B cell (primary cell): Measurements from ENCODE around the gene AGPAT1. TPM values are rescaled to one million over a fixed set of nuclear protein-coding genes. Genes with fewer than 3 reads are reported as not detected.

Experiments used
- ATAC-seq: fragments of 200-7000 bp; cut with Tn5 transposase; one replicate; pipeline ENCODE4 v1.10.0; 2021; ENCODE audit warnings: low read depth, mild to moderate bottlenecking, moderate number of reproducible peaks, moderate library complexity
- CTCF ChIA-PET: fragments of 350-600 bp; sonication (Branson Sonifier 250); formaldehyde crosslinking; loops from one replicate; lab custom pipeline; 2021; ENCODE audit warnings: antibody characterized with exemption, inconsistent platforms; lab: Charles Lee
- POLR2A ChIA-PET: fragments of 350-600 bp; sonication (Branson Sonifier 250); formaldehyde crosslinking; loops from one replicate; lab custom pipeline; 2021; ENCODE audit warnings: antibody characterized with exemption; lab: Charles Lee
- DNase-seq: peaks from one replicate; pipeline ENCODE4 v3.0.0; 2013
- H2AFZ ChIP-seq: 2 replicates; pipeline ENCODE4 v1.6.1; 2012; ENCODE audit warnings: mild to moderate bottlenecking, low read depth, low read length; ENCODE audit not compliant: insufficient read depth, poor library complexity, severe bottlenecking
- H3K27ac ChIP-seq, 2 donors: 1 replicate in 1 of 2; 2 replicates in 1 of 2; pipeline ENCODE4 v1.5.1; 2012 to 2013; ENCODE audit warnings: low read length in 2 of 2, mild to moderate bottlenecking in 2 of 2, moderate library complexity in 1 of 2
- H3K27me3 ChIP-seq, 4 experiments: fragments of 200-600 bp in 1 of 4; sonication (generic) in 1 of 4; replicated peaks in 1 of 4; 1 replicate in 2 of 4; 2 replicates in 2 of 4; pipeline versions ENCODE4 v1.6.1 to v1.7.0; 2013 to 2016; ENCODE audit warnings: low read length in 3 of 4, mild to moderate bottlenecking in 2 of 4, mixed read lengths in 1 of 4, moderate library complexity in 1 of 4; ENCODE audit not compliant: insufficient read depth in 4 of 4, control insufficient read depth in 3 of 4; ENCODE audit errors: control extremely low read depth in 1 of 4
- H3K36me3 ChIP-seq, 2 experiments: replicated peaks in 1 of 2; 1 replicate in 1 of 2; 2 replicates in 1 of 2; pipeline versions ENCODE4 v1.6.1 to v1.7.1; 2013; ENCODE audit warnings: low read length in 1 of 2; ENCODE audit not compliant: insufficient read depth in 2 of 2, control insufficient read depth in 1 of 2; ENCODE audit errors: control extremely low read depth in 1 of 2, extremely low read depth in 1 of 2
- H3K4me1 ChIP-seq, 2 donors: fragments of 200-600 bp in 1 of 2; sonication (generic) in 1 of 2; 1 replicate in 1 of 2; 2 replicates in 1 of 2; pipeline versions ENCODE4 v1.5.1 to v1.6.1; 2013 to 2017; ENCODE audit warnings: low read length in 2 of 2; ENCODE audit not compliant: control insufficient read depth in 2 of 2, insufficient read depth in 2 of 2
- H3K4me2 ChIP-seq: replicated peaks from 2 replicates; pipeline ENCODE3; 2012; ENCODE audit warnings: mild to moderate bottlenecking, low read depth, low read length; ENCODE audit not compliant: poor library complexity, severe bottlenecking
- H3K4me3 ChIP-seq, 5 experiments: fragments of 200-600 bp in 1 of 5; sonication (generic) in 1 of 5; 1 replicate in 3 of 5; 2 replicates in 2 of 5; pipeline versions ENCODE4 v1.5.1 to v1.7.0; 2011 to 2016; ENCODE audit warnings: low read length in 4 of 5, mild to moderate bottlenecking in 4 of 5, low read depth in 2 of 5, control low read depth in 1 of 5, moderate library complexity in 1 of 5; ENCODE audit not compliant: insufficient read depth in 1 of 5; ENCODE audit errors: control extremely low read depth in 1 of 5, extremely low read depth in 1 of 5
- H3K79me2 ChIP-seq: fragments of 200-600 bp; sonication (generic); one replicate; pipeline ENCODE4 v1.6.0; 2016; ENCODE audit warnings: low read length; ENCODE audit not compliant: control insufficient read depth, insufficient read depth
- H3K9ac ChIP-seq: fragments of 200-600 bp; sonication (generic); 2 replicates; pipeline ENCODE4 v1.6.1; 2017; ENCODE audit warnings: mild to moderate bottlenecking, low read length, moderate library complexity
- H3K9me3 ChIP-seq, 3 donors: one replicate each; pipeline versions ENCODE4 v1.6.1 to v1.7.1; 2013; ENCODE audit warnings: low read length in 2 of 3; ENCODE audit not compliant: control insufficient read depth in 2 of 3, insufficient read depth in 1 of 3; ENCODE audit errors: control extremely low read depth in 1 of 3
- H4K20me1 ChIP-seq: 2 replicates; pipeline ENCODE4 v1.6.0; 2012; ENCODE audit warnings: mild to moderate bottlenecking, low read length; ENCODE audit not compliant: insufficient read depth, control insufficient read depth, poor library complexity, severe bottlenecking
- H3K27ac Mint-ChIP-seq: one replicate; pipeline ENCODE4 v1.8.0; 2021; ENCODE audit warnings: mixed read lengths
- H3K27me3 Mint-ChIP-seq: one replicate; pipeline ENCODE4 v1.8.0; 2021; ENCODE audit warnings: mixed read lengths
- H3K4me1 Mint-ChIP-seq: one replicate; pipeline ENCODE4 v1.8.0; 2021; ENCODE audit warnings: mixed read lengths
- H3K4me3 Mint-ChIP-seq: one replicate; pipeline ENCODE4 v1.8.0; 2021; ENCODE audit warnings: mixed read lengths
- H3K9me3 Mint-ChIP-seq: one replicate; pipeline ENCODE4 v1.8.0; 2022; ENCODE audit warnings: mixed read lengths; ENCODE audit not compliant: insufficient read depth
- CTCF ChIP-seq: fragments of 200-600 bp; IDR thresholded peaks from one replicate; pipeline ENCODE4 v1.8.0; 2022; ENCODE audit warnings: antibody characterized with exemption, mild to moderate bottlenecking
- EZH2 ChIP-seq: IDR thresholded peaks from 2 replicates; pipeline ENCODE4 v1.6.1; 2012; ENCODE audit warnings: borderline replicate concordance, low read depth, mild to moderate bottlenecking, moderate library complexity, low read length; ENCODE audit not compliant: insufficient read depth, poor library complexity, severe bottlenecking
- WGBS: methylation state at CpG from one replicate; pipeline ENCODE4 v1.1.5; 2013; ENCODE audit warnings: missing lambda C conversion rate; ENCODE audit not compliant: insufficient coverage; 5-methylcytosine and 5-hydroxymethylcytosine counted together
- intact Hi-C: fragments of 100-400 bp; cut with micrococcal nuclease; formaldehyde crosslinking; loops from one replicate; pipeline ENCODE4 v1.10.0; 2022
- polyA plus RNA-seq: library from polyadenylated mRNA; depleted of rRNA; stranded (reverse); fragments of >200 nt; gene quantifications from 2 replicates; pipeline ENCODE4 v1.2.3, GENCODE V29; 2012
- total RNA-seq, 2 donors: library from RNA; stranded (reverse); fragments of 120-200 nt in 1 of 2; gene quantifications; 1 replicate in 1 of 2; 2 replicates in 1 of 2; pipeline versions ENCODE4 v1.2.3 to v1.2.4, GENCODE V29; 2013 to 2022

AGPAT1 gene
- total and polyA plus RNA-seq, 2 donors (not counting 1 experiment from before 2014, with no cell fraction given) = 29.8 to 37.1 TPM

GRCh38 chr6:32214126-32214525 lies 38.2 kb upstream of the AGPAT1 start:
- no peaks in the 10 kb centered on the region for H3K79me2 ChIP-seq
- WGBS = no CpG with 5 or more reads among the region's 3 CpGs
- POLR2A ChIA-PET = no interaction called here
- no peaks in the 10 kb centered on the region for H3K27me3 ChIP-seq
- peaks cover 0 to 6% of the 10 kb centered on the region in 2 donors for H3K4me1 ChIP-seq
- no peak overlapping the region for H3K4me3 ChIP-seq
- H3K4me2 ChIP-seq = no peak overlapping the region
- Mint-ChIP-seq H3K27ac (no peak overlapping the region), H3K4me1 (peaks cover 9% of the 10 kb centered on the region), H3K27me3 (peaks cover 5% of the 10 kb centered on the region), H3K4me3 (no peak overlapping the region), H3K9me3 (no peaks in the 10 kb centered on the region)
- ATAC-seq (no peak), DNase-seq (no peak)
- intact Hi-C loops = no loop called here
- no peak overlapping the region for H2AFZ ChIP-seq
- no peaks in the 10 kb centered on the region for H3K36me3 ChIP-seq
- H3K9me3 ChIP-seq = no peaks in the 10 kb centered on the region
- TF ChIP-seq EZH2 = no peak
- no peak for TF ChIP-seq CTCF
- CTCF ChIA-PET = interaction anchor here (0.6 kb wide), 1 partner anchor 651 kb away, joined by 5 read pairs; no protein-coding TSS in a partner anchor
- H3K9ac ChIP-seq = no peak overlapping the region
- H4K20me1 ChIP-seq = no peaks in the 10 kb centered on the region
- H3K27ac ChIP-seq = no peak overlapping the region

DNA sequence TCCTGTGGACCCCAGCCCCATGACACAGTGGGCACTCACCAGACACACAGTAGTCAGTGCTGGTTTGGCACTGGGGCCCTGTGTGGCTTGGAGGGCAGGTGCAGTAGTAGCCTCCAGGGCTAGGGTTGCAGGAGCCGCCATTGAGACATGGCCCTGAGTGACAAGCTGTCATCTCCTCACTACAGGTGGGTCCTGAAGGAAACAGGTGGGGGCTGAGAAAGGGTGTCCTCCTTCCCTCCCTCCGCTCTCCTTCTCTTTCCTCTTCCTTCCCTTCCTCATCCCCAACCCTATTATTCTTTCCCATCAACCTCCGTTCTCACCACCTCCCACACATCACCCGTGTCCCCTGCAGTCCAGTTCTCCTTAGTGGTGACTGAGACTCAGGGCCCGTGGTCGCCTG lies 37.8 kb upstream of the AGPAT1 start:
- intact Hi-C loops = no loop called here
- Histone ChIP-seq H3K27ac (no peak overlapping the region), H3K36me3 (no peaks in the 10 kb centered on the region), H3K4me1 (peaks cover 0 to 6% of the 10 kb centered on the region in 2 donors), H3K4me3 (no peak overlapping the region), H2AFZ (no peak overlapping the region), H4K20me1 (no peaks in the 10 kb centered on the region), H3K27me3 (no peaks in the 10 kb centered on the region), H3K9ac (no peak overlapping the region), H3K79me2 (no peaks in the 10 kb centered on the region), H3K9me3 (no peaks in the 10 kb centered on the region), H3K4me2 (no peak overlapping the region)
- no peak overlapping the region for H3K4me3 Mint-ChIP-seq
- peaks cover 11% of the 10 kb centered on the region for H3K4me1 Mint-ChIP-seq
- POLR2A ChIA-PET = interaction anchor here (0.6 kb wide), 1 partner anchor 17 kb away, joined by 5 read pairs; no protein-coding TSS in a partner anchor
- peaks cover 5% of the 10 kb centered on the region for H3K27me3 Mint-ChIP-seq
- no peak overlapping the region for H3K27ac Mint-ChIP-seq
- no peaks in the 10 kb centered on the region for H3K9me3 Mint-ChIP-seq
- DNase-seq (no peak), ATAC-seq (no peak)
- WGBS = no CpG with 5 or more reads among the region's 6 CpGs
- TF ChIP-seq EZH2 = no peak
- TF ChIP-seq CTCF = no peak
- CTCF ChIA-PET = no interaction called here
